GM21526 (cell line): ENCODE data around the gene ZDHHC9.

ENCODE experiments used
- ATAC-seq: cut with Tn5 transposase; IDR thresholded peaks from one replicate; pipeline ENCODE4 v1.9.1; 2021; ENCODE audit warnings: moderate library complexity; ENCODE audit not compliant: unreplicated experiment, low FRiP score

Gene ZDHHC9

DNA sequence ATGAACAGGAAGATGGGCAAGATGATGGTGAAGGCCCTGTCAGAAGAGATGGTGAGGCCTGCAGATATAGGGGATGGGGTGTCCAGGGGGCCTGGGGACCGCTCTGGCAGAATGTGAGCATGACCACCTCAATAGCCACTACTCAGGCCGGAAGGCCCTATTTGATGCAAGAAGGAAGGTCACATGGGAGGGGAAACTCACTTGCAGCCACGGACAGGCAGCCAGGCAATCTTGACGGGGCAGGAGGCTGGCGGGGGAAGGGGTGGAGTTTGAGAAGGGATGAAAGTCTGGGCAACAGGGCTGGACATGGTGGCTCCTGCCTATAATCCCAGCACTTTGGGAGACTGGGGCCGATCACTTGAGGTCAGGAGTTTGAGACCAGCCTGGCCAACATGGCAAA, 55.2 kb downstream of the ZDHHC9 start:
- no peak for ATAC-seq

DNA sequence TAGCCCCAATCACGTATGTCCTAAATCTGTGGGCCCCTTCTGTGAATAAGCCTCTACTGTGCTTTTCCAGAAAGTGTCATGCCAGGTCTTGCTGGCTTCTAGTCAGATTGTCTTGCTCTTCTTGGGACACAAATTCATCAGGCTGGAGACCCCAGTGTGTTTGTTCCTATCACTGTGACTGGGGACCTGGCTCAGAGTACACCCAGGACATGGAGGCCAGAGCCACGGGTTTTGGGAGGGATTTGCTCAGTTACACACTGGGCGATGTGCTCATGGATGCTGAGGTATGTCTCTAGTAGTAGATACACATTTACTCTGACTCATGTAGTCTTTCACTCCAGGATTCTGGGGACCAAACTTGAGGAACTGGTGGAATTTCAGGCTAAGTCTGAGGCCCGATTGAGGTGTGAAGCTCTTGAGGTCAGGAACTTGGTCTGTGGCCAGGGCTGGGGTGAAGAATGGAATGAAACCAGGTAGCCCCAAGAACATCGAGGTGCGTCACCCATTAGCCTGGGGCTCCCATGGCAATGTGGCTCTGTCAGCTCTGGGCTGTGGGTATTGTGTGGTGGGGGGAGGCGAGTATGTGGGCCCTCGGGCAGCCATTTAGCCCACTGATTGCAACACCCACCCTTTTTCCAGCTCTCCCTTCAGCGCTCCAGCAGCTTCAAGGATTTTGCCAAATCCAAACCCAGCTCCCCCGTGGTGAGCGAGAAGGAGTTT, 56.2 kb downstream of the ZDHHC9 start:
- ATAC-seq: no peak

DNA sequence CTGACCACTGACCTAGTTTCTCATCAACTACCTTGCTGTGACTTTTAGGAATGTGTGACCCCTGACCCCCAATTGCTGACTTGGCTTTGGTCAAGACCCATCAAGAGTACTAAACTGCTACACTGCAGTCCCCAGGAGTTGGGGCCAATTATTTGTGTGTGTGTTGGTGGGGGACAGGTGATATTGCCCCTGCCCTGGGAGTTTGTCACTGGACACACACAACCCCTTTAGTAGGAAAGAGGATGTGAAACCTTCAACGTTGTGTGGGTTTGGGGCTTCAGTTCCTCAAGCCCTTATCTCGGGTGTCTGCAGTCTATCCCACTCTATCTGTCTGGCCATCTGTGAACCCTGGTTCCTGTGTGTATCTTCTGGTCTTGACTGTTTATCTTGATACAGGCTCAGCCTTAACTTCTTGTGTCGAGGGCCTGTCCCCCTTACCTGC, 57.5 kb downstream of the ZDHHC9 start:
- peak; percentile 86 for ATAC-seq

DNA sequence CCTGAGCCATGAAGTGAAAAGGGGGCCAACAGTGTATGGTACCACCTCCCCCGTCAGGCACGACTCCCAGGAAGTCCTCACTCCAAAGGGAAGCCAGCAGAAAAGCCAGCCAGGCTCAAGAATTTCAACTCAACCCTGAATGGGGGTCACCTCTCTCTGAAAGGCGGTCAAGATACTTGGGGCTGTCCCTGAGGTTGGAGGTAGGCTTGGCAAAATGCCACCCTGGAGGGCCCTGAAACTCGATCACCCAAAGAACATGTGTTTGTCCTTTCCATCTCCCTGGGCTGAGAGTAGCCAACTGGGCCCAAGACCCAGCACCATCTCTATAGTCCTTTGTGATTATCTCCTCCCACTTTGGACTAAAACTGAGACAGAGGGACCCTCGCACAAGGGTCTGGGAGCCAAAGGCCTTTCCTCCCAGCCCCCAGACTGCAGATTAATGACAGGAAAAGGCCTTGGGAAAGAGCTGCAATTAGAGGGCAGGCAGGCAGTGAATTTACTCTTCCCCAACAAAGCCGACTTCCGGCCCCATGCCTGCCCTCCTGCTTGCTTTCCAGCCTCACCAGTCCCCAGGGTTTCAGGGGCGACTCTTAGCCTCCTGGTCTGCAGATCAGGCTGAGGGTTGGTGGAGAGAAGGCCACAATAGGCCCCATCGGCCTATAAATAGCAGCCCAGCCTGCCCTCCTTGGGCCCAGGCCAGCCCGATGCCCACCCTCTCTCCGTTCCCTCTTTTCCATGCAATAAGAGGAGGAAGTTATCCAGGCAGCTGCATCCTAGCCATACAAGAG, 58.3 kb downstream of the ZDHHC9 start:
- ATAC-seq: no peak

DNA sequence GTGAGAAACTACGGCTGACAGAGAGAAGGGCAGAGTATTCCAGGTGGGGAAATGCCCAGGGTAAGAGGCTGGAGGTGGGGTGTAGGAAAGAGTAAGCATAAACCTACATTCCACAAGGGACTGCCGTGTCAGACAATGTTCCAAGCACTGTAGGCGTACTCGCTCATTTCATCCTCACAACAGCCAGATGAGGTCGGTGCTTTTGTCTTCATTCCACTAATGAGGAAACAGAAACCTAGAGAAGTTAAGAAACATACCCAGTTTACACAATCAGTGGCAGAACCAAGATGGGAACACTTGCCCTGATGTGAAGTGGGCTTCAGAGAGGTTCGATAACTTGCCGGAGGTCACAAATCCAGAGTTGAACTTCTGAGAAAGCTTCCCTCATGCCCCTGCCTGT, 59.3 kb downstream of the ZDHHC9 start:
- ATAC-seq: no peak

DNA sequence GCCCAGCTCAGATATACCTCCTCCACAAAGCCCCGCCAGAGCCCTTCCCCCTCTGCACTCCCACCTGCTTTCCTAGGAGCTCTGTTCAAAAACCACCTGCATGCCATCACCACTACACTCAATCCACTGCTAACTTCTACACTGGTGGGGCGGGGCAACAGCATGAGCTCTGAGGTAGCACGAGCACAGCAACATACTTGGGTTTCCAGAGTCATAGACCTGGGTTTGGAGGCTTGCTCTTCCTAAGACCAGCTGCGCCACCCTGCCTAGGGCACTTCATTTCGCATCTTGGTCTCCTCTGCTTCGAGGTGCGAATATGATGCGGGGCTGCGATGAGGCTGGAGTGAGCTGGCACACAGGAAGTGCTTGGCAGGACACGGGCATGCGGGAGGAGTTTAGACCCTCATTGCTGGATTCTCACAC, 60.4 kb downstream of the ZDHHC9 start:
- ATAC-seq: no peak

DNA sequence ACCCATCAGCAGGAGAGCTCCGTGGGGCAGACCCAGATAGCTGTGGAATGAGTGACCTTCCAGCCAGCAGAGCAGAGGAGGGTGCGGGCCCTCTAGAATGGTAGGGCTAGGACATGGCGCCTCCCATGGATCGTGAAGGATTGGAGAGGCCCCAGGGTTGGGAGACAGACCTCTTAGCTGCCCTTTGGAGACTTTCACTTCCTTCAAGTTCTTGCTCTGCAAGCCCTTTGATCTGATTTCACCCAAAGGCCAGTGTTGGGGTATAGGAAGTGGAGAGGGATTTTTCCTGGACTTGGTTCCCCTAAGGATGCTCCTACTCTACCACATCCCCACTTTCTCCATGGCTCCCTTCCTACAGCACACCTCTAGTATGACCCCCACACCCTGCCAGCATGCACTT, 61.0 kb downstream of the ZDHHC9 start:
- ATAC-seq: no peak

DNA sequence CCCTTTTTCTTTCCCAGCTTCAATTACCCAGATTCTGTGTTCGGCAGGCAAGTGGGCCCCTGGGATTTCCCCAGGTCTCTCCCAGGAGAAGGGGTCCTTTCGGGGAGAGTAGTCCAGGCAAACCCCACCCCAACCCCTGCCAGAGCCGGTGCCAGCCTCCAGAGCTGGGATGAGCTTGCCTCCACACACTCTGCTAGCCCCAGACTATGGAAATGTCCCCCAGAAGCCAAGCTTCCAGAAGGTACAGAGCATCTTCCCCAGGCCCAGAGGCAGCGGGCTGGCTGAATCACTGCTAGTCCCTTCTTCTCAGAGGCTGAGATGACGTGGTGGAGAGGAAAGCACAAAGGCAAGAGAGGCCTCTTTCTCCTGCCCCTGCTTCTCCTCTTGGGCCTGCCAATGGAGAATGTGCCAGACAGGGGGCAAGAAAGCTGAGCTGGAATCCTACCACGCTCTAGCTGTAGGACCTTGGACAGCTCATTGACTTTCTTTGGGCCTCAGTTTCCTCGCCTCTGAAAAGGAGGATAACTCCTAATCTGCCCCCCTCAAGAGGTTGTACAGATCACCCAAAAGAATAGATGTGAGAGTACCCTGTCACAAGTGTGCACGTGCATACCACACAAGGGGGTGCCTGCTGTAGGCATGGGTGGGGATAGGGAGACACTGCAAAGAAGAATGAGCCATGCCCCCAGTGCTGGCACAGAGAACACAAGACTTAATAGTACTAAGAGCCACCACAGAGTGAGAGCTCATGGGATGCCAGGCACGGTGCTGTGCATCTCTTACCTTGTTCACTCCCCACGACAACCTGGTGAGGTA, 61.8 kb downstream of the ZDHHC9 start:
- ATAC-seq: no peak

DNA sequence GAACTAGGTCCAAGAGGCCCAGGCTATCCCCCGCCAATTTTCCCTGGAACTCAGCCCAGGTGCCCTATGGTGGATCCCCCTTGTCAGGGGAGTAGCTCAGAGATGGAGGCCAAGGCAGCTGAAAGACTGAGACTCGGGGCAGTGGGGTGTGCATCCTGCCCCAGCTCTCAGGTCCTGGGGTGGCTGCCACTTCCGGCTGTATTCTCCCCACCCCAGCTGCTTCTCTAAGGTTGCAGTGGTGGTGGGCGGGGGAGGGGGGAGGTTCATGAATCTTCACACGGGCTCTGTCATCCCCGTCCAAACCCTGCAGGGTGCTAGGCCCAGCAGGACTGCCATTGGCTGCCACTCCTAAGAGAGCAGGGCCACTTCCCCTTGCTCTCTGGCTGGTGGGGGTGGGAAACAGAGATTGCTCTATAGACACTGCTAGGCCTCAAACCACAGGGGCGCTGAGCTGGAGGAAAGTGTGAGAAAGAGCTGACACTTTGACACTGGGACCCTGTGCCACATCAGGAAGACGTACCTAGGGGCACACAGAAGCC, 62.5 kb downstream of the ZDHHC9 start:
- ATAC-seq: peak; percentile 64

DNA sequence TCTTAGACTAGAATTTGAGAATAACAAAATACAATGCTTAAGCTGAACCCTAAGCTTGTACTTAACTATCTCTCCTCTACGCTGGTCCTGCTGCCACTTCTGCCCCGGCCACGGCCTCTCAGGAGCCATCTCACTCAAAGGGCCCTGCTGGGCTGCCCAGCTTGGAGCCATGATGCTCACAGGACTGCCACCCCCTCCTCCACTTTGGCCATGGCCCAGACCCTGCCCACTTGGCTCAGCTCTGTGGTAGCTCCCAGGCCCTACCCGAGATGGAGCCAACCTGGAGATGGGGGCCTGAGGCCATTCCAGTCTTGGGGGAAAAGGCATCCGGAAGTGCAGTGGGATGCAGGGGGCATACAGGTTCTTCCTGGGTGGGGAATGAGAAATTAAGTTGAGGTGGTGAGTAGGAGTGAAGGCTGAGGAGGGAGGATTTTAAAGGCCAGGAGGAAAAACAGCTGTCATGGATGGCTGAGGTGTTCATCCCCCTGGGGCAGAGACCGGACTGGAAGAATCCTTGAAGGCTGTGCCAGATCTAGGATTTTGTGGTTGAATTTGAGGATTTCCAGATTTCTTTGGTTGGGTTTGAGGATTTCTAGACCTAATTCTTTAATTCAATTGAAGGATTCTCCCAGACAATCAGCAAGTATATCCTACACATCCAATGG, 63.1 kb downstream of the ZDHHC9 start:
- ATAC-seq: no peak

DNA sequence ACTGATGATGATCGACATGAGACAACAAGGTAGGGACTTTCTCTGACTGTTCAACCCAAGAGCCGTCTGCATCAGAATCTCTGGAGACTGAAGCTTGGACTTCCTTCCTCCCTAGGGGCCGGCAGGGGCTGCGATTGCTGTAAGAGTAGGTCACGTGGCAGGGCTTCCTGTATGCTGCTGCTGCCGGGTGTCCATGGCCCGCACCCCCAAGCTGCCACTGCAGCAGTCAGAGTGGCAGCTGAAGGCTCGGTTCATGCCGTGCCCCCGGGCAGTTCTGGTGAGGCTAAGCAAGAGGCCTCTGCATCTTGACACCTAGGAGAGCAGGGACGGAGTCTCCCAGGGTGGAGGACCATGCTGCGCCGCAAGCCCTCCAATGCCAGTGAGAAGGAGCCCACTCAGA, 63.9 kb downstream of the ZDHHC9 start, which contains the start of gene SASH3:
Gene SASH3, plus strand, starts transcription at position 203 of the 400 bp plus-strand sequence. Its CDS starts 149 bp downstream, at position 352.
- ATAC-seq: peak; percentile 33

DNA sequence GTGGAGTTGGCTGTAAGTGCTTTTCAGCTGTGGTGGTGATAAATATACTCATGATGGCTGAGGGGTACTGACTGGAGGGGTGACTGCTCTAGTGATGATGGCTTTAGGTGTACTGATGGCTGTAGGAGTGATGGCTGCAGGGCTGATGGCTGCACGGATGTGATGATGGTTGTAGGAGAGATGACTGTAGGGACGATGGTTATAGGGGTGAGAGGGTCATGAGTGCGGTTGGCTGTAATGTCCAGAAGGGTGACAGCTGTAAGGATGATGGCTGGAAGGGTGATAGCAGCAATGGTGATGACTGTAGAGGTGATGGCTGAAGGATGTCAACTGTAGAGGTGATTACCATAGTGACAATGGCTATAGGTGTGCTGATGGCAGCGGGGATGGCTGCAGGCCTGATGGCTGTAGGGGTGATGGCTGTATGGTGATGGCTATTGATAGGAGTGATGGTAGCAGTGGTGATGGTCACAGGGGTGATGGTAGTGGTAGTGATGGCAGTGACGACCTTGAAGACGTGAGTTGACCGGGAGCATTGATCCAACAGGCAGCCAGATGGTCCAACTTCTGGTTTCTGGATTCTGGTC, 64.5 kb downstream of the ZDHHC9 start:
- no peak for ATAC-seq

DNA sequence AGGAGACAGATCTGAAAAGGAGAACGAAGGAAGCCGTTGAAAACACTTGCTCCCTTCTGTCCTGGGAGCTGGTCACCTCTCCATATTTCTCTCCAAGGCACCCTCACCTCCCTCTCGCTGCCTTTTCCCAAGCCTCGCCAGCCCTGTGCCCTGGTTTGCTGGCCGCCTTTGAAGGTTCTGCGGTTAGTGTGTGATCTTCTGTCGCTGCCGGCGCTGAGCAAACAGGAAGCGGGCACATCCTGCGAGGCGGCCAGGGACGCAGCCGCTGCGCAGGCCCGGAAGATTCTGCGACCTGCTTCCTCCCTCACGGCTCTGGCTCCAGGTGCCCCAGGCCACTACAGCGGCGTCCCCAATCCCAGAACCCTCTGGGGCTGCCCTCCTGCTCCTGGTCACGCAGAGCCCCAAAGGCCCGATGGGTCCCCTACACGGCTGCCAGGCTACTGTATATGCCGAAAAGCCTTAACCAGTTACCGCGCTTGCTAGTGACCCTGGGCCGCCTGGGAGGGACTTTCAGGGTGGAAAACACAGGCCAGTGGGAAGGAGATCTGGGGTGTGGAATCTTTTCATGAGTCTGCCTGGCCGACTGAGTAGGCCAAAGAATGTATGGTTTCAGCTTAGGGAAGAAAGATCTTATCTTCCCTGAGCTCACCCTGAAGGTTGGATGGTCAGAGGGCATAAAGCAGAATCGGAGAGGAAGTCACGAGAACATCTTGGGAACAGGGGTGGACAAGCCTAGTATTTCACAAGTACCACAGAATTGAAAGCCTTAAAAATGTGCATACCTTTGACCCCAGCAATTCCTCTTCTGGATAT, 66.3 kb downstream of the ZDHHC9 start:
- ATAC-seq: peak; percentile 21

DNA sequence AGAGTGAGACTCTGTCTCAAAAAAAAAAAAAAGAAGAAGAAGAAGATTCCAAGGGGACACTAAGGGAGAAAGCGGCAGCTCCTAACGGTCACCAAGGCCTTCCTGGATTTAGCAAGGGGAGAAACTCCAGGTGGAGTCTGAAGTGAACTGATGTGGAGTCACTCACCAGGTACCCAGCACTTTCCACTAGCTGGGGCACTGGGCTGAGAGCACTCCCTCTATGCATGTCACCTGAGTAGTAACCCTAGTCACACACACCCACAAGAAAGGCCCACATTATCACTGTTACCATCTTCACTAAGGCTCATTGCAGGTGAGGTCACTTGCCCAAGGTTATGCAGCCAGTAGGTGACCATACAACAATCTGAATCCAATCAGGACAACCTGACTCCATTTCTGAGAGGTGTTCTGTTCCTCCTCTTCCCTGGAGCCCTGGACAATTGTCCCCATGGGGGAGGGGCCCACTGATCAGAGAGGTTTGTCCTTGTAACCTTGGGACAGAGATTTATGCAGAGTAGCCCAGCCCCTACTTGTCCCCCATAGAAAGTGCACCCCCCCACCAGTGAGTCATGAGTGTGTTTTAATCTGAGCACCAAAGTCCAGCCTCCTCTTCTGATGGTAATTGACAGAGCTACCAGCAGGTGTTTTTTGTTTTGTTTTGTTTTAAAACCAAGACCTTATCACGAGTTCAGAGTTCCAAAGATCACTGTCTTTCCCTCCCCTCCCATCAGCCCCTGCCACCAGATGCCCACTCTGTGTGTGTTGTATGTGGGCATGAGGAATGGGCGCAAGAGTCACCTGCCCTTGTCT, 69.8 kb downstream of the ZDHHC9 start:
- ATAC-seq: no peak

DNA sequence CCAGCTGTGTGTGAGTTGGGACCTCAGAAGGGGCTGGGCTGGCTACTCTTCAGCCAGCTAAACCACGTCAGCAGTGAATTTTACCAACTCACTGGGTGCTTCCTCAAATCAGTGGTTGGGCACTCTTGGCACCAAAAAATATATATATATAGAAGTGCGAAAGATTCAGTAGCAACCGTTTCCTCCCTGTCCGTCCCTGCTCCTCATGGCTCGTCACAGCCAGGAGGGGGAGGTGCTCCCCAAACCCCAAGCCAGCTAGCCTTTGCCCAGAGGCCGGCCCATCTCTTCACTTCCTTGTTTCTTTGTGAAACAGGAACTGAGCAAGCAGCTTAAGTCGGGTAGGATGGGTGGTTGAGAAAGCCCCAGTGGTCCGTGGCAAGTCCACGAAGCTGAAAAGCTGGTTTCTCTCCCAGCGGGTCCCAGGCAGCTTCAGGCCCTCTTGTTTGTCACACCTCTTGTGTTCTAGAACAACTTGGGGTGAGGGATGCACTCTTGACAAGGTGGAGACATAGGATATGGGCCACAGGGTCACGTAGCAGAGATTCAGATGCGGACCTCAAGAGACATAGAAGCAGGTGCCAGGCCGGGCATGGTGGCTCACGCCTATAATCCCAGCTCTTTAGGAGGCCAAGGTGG, 70.8 kb downstream of the ZDHHC9 start:
- peak; percentile 80 for ATAC-seq

DNA sequence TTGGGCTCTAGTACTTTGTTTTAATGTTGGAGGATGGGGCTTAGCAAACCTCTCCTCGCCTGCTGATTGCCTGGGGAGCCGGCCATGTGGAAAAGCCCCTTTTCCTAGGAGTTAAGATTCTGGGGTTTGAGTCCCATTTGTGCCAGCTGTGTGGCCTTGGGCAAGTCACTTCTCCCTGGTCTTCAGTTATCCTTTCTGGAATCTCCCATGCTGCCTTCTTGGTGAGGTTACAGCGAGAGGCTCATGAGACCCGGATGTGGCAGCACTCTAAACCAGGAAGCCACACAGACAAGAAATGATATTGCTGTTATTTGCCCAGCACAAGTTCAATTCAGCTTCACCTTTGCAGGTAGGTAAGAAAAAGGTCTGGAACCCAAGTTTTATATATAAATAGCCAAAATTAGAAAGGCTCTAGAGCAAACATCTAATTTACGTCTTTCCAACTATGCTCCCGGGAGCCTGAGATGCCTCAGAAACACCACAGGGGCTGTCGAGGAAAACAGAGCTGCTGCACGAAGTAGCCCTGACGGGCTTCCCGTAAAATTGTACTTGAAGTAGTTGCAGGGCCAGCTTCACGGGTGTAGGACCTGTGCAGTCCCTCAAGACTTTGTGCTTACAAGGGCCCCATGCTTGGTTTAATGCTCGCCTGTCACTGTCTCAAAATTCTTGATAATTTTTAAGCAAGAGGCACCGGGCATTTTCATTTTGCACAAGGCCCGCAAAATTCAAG, 72.3 kb downstream of the ZDHHC9 start:
- no peak for ATAC-seq
